ENCODE results near the gene DEPP1. TPM values are rescaled to one million over a fixed set of nuclear protein-coding genes. Genes with fewer than 3 reads are reported as not detected.

DEPP1 gene
- total and polyA plus RNA-seq, 2 of the 13 experiments (the other 11 are each of a cell fraction or from before 2014, with no cell fraction given) = 14.8 to 270 TPM

DNA sequence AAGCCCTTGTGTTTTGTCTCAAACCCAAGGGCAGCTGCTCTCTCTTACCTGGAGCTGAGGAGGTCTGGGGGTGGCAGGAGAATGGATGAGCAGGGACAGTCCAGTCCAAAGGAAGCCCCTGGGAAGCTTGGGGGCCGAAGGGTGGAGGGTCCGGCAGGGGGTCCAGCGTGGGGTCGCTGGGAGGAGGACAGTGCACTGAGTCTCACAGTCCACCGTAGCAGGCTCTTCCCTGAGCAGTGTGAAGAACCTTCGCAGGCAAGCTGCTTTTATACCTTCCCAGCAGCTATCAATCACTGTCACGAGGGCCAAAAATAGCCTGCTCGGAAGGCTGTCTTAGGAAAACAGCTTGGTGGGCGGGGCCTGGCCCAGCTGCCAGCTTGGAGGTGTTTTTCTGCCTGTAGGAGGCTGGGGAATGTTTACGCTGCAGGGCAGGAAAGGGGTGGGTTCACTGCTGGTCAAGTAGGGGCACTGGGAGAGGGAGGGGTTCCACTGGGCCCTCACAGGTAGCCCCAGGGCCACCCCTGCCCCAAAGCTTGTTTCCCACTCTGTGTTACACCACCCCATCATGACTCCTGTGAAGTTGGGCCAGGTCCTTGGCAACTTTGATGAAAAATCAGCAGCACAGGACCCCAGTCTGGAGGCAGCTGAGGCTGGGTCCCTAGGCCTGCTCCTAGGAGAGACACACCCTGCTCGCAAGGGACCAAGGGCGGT lies at the start of gene DEPP1 (continued):
- TF ChIP-seq ZNF296 (CRISPR knock-in tag; conservative IDR thresholded peaks at IDR 0.05) = no peak
- peak; percentile 93 for TF ChIP-seq ZNF619 (CRISPR knock-in tag; IDR thresholded peaks at IDR 0.05)
- TF ChIP-seq ZMYM2 (CRISPR knock-in tag; IDR thresholded peaks at IDR 0.05) = no peak
- 0 out of 2 replicates have a peak, but pooled peaks have one; percentile 83 for TF ChIP-seq REPIN1 (CRISPR knock-in tag; IDR thresholded peaks at IDR 0.05; ENCODE audit: borderline replicate concordance, low read depth)
- TF ChIP-seq ZNF121 (CRISPR knock-in tag; IDR thresholded peaks at IDR 0.05) = 0 out of 2 replicates have a peak, but pooled peaks have one; percentile 29
- TF ChIP-seq PHF21A (CRISPR knock-in tag; IDR thresholded peaks at IDR 0.05) = 0 out of 2 replicates have a peak, but pooled peaks have one; percentile 57
- no peak for TF ChIP-seq HMGA1 (CRISPR knock-in tag; conservative IDR thresholded peaks at IDR 0.05)
- no peak for TF ChIP-seq BATF2 (CRISPR knock-in tag; IDR thresholded peaks at IDR 0.05)
- TF ChIP-seq RNF2 (conservative IDR thresholded peaks at IDR 0.05; ENCODE audit: low read depth) = no peak; the same call in 1 of the 2 replicates
- TF ChIP-seq, protein P1, sequence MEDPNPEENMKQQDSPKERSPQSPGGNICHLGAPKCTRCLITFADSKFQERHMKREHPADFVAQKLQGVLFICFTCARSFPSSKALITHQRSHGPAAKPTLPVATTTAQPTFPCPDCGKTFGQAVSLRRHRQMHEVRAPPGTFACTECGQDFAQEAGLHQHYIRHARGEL (CRISPR knock-in tag; IDR thresholded peaks at IDR 0.05) = peak; percentile 33; the same call in 1 of the 2 replicates
- no peak for TF ChIP-seq ZNF674 (CRISPR knock-in tag; IDR thresholded peaks at IDR 0.05; ENCODE audit: low read depth)
- TF ChIP-seq YEATS2 (CRISPR knock-in tag; IDR thresholded peaks at IDR 0.05; ENCODE audit: borderline replicate concordance) = peak; percentile 80; the same call in 1 of the 2 replicates
- TF ChIP-seq MTA1 (CRISPR knock-in tag; IDR thresholded peaks at IDR 0.05; ENCODE audit: borderline replicate concordance) = peak; percentile 45; the same call in 1 of the 2 replicates
- TF ChIP-seq CEBPZ (IDR thresholded peaks at IDR 0.05; ENCODE audit: low read length) = no peak
- TF ChIP-seq, protein P2, sequence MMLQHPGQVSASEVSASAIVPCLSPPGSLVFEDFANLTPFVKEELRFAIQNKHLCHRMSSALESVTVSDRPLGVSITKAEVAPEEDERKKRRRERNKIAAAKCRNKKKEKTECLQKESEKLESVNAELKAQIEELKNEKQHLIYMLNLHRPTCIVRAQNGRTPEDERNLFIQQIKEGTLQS (CRISPR knock-in tag; IDR thresholded peaks at IDR 0.05) = 0 out of 2 replicates have a peak, but pooled peaks have one; percentile 14
- TF ChIP-seq, protein P3, sequence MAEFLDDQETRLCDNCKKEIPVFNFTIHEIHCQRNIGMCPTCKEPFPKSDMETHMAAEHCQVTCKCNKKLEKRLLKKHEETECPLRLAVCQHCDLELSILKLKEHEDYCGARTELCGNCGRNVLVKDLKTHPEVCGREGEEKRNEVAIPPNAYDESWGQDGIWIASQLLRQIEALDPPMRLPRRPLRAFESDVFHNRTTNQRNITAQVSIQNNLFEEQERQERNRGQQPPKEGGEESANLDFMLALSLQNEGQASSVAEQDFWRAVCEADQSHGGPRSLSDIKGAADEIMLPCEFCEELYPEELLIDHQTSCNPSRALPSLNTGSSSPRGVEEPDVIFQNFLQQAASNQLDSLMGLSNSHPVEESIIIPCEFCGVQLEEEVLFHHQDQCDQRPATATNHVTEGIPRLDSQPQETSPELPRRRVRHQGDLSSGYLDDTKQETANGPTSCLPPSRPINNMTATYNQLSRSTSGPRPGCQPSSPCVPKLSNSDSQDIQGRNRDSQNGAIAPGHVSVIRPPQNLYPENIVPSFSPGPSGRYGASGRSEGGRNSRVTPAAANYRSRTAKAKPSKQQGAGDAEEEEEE (CRISPR knock-in tag; IDR thresholded peaks at IDR 0.05; ENCODE audit: borderline replicate concordance) = peak; percentile 61; the same call in 1 of the 2 replicates
- TF ChIP-seq SIN3A (IDR thresholded peaks at IDR 0.05; ENCODE audit: borderline replicate concordance, low read depth, low read length) = peak; percentile 77; the same call in 1 of the 2 replicates
- TF ChIP-seq, protein P4, sequence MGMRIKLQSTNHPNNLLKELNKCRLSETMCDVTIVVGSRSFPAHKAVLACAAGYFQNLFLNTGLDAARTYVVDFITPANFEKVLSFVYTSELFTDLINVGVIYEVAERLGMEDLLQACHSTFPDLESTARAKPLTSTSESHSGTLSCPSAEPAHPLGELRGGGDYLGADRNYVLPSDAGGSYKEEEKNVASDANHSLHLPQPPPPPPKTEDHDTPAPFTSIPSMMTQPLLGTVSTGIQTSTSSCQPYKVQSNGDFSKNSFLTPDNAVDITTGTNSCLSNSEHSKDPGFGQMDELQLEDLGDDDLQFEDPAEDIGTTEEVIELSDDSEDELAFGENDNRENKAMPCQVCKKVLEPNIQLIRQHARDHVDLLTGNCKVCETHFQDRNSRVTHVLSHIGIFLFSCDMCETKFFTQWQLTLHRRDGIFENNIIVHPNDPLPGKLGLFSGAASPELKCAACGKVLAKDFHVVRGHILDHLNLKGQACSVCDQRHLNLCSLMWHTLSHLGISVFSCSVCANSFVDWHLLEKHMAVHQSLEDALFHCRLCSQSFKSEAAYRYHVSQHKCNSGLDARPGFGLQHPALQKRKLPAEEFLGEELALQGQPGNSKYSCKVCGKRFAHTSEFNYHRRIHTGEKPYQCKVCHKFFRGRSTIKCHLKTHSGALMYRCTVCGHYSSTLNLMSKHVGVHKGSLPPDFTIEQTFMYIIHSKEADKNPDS (CRISPR knock-in tag; IDR thresholded peaks at IDR 0.05) = no peak
- TF ChIP-seq ZSCAN20 (CRISPR knock-in tag; IDR thresholded peaks at IDR 0.05; ENCODE audit: borderline replicate concordance) = no peak
- TF ChIP-seq GABPB1 (CRISPR knock-in tag; IDR thresholded peaks at IDR 0.05) = peak; percentile 58
- TF ChIP-seq NCOA2 (CRISPR knock-in tag; IDR thresholded peaks at IDR 0.05) = peak; percentile 99
